ENCODE results near the gene HSDL2.
"Not testable (repeated sequence)": the region's sequence is repeated elsewhere in the genome, so short reads cannot be mapped to it uniquely, and the experiment has no call there.

HSDL2 gene

DNA sequence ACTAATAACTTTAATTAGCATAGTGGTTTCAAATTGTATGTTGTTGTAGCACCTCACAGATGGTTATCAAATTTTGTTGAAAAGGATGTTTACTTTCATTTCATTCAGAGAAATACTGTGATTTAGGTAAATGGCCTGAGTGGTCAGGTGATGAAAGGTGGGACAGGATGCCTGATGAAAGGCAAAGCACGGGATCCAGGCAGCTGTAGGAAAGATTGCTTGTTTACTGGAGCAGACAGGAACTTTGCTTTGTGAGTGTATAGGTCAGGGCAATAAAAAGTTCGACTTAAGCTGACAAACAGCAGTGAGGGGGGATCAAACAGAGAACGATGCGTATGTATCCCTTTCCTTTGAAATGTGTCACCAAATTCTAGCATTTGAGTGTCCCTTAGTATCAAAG, 125.7 kb downstream of the HSDL2 start:
- DNase-seq: no peak

DNA sequence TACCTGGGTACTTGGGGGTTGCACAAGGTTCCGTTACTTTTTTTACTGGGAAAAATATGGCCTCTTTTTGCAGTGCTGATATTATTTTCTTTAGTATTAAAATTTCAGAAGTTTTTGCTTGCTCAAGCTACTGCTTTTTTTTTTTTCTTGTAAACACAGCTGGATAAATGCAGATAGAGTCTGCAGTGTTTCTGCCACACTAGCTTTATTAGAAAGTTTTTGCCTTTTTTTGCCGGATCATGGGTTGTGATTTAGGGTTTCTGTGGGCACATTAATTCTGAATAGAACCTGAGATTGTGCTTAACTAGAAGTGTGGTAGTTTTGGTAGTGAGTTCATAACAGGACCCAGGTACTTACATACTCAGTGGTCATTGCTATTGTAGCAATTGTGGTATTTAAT, 126.7 kb downstream of the HSDL2 start:
- DNase-seq: no peak

DNA sequence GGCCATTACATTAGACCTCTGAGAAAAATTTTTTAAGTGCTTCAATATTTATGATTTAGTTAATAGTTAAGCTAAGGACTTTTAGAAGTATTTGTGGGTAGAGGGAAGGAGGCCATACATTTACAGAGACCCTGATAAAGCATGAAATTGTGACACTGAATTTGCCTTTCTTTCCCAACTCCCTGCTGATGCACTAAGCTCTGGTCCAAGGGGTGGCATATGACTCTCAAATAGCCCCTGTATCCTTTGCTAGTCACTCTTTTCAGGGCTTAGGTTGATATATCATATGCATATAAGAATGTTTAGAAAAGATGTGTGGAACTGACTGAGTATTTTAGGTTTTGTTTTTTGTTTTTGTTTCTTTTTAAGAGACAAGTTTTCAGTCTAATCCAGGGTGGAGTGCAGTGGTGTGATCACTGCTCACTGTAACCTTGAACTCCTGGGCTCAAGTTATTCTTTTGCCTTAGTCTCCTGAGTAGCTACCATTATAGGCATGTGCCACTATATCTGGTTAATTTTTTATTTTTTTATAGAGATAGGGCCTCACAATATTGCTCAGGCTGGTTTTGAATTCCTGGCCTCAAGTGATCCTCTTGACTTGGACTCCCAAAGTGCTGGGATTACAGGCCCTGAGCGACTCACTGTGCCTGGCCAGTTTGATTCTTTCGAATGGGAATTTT, 127.2 kb downstream of the HSDL2 start:
- no peak for DNase-seq

DNA sequence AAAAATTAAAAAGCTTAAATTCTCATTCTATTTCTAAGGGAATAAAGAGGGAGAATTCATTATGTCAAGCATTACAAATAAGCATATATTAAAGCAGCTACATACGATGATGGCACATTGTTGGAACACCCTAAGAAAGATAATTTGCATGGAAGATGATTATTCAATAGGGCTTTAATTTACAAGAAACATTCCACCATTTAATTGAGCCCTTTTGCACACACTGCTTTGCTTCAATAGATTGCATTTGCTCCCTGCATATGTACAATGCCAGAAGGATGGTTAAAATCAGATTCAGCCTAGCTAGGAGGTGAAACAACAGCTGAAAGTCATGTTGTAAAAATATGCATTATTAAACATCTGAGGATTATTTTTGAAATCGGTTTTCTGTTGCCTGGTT, 128.5 kb downstream of the HSDL2 start:
- DNase-seq: no peak

DNA sequence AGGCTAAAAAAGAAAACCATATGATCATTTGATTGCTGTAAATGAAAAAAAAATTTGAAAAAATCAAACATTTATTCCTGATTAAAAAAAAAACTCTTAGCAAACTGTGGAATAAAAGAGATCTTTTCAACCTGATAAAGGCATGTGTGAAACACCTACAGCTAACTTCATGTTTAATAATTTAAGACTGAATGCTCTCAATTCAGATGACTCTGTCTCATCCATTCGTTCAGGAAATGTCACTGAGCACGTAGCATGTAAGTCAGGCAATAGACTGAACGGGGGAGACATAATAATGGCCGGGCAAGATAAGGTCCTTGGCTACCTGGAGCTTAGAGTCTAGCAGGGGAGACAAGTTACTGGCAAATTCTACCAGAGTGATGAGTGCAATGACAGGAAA, 132.5 kb downstream of the HSDL2 start:
- DNase-seq: not testable (repeated sequence)

DNA sequence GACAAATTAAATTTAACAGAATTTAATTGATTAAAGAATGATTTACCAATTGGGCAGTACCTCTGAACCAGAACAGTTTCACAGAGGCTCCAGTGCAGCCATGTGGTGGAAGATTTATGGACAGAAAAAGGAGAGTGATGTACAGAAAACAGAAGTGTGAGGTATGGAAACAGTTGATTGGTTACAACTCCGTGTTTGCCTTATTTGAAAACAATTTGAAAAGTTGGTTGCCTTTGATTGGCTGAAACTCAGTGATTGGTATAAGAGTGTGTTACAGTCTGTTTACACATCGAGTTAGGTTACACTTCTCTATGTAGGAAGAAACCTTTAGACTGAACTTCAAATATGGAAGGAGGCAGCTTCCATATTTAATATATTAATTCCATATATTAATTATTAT, 136.9 kb downstream of the HSDL2 start:
- DNase-seq: no peak

DNA sequence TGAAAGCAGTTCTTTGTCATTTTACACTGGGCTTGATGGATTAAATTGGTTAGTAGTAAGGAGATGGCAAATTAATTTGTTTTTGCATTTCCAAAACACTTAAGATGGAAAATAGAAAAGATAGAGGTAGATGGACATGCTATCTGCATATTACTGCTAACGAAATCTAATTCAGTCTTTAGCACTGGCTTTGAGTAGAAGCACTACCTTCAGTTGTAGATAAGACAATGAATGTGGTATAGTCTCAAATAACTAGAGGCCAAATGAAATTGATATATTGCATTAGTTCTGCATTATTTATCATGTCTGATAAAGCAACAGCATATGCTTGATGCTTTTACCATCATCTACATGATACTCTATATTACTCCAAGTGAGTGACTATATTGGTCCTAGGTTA, 140.2 kb downstream of the HSDL2 start:
- DNase-seq: no peak

DNA sequence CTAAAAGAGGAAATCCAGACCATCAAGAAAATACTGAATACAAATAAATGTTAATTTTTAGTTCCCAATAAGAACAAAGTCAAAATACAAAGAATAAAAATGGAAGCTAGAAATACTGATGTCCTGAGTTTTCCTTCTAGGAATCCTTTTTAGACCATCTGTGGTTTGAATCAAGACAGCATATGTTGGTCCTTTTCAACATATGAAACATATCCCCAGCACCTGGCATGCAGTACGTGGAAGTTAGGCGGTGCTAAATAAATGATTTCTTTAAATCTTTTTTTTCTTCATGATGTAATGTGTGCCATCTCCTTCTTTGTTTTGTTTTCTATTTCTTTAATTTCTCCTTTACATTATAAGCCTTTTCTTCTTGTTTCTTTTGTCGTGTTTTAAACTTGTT, 140.7 kb downstream of the HSDL2 start:
- no peak for DNase-seq
